ENCODE results near the gene ZNF804A.
A peak's percentile ranks its signal among the peaks of the same experiment; 100 is the strongest.
"Not testable (repeated sequence)": the region's sequence is repeated elsewhere in the genome, so short reads cannot be mapped to it uniquely, and the experiment has no call there.

Gene ZNF804A

GRCh38 chr2:184879671-184880070, 281.3 kb downstream of the ZNF804A start:
- no peak for TF ChIP-seq CTCF (conservative IDR thresholded peaks at IDR 0.05; ENCODE audit: low read depth, low read length)
- H3K4me3 ChIP-seq (ENCODE audit: low read depth, low read length): no peak overlapping the region
- peak; percentile 37 for DNase-seq (ENCODE audit: low read depth)

GRCh38 chr2:184886585-184886984, 288.3 kb downstream of the ZNF804A start:
- not testable (repeated sequence) for H3K4me3 ChIP-seq (ENCODE audit: low read depth, low read length); DNase-seq (ENCODE audit: low read depth)

GRCh38 chr2:184890311-184890710, 292.0 kb downstream of the ZNF804A start:
- no peak overlapping the region for H3K4me3 ChIP-seq (ENCODE audit: low read depth, low read length)
- DNase-seq (ENCODE audit: low read depth): no peak
- TF ChIP-seq CTCF (conservative IDR thresholded peaks at IDR 0.05; ENCODE audit: low read depth, low read length): no peak

GRCh38 chr2:184904991-184905390, 306.7 kb downstream of the ZNF804A start:
- no peak for TF ChIP-seq CTCF (conservative IDR thresholded peaks at IDR 0.05; ENCODE audit: low read depth, low read length)
- DNase-seq (ENCODE audit: low read depth): no peak
- H3K4me3 ChIP-seq (ENCODE audit: low read depth, low read length): no peak overlapping the region

- DNase-seq (ENCODE audit: low read depth): no peak
- TF ChIP-seq CTCF (conservative IDR thresholded peaks at IDR 0.05; ENCODE audit: low read depth, low read length): no peak
- H3K4me3 ChIP-seq (ENCODE audit: low read depth, low read length): no peak overlapping the region
These were observed 307.8 kb downstream of the ZNF804A start for GRCh38 chr2:184906160-184906559.

- DNase-seq (ENCODE audit: low read depth): peak; percentile 22
- TF ChIP-seq CTCF (conservative IDR thresholded peaks at IDR 0.05; ENCODE audit: low read depth, low read length): no peak
These were observed 308.4 kb downstream of the ZNF804A start for GRCh38 chr2:184906709-184907108.

GRCh38 chr2:184908966-184909365, 310.6 kb downstream of the ZNF804A start:
- no peak overlapping the region for H3K4me3 ChIP-seq (ENCODE audit: low read depth, low read length)
- no peak for DNase-seq (ENCODE audit: low read depth)
- no peak for TF ChIP-seq CTCF (conservative IDR thresholded peaks at IDR 0.05; ENCODE audit: low read depth, low read length)

More at GRCh38 chr2:184906709-184907108, 308.4 kb downstream of the ZNF804A start:
- no peak overlapping the region for H3K4me3 ChIP-seq (ENCODE audit: low read depth, low read length)
